ENCODE data around the gene NHSL1.

DNA sequence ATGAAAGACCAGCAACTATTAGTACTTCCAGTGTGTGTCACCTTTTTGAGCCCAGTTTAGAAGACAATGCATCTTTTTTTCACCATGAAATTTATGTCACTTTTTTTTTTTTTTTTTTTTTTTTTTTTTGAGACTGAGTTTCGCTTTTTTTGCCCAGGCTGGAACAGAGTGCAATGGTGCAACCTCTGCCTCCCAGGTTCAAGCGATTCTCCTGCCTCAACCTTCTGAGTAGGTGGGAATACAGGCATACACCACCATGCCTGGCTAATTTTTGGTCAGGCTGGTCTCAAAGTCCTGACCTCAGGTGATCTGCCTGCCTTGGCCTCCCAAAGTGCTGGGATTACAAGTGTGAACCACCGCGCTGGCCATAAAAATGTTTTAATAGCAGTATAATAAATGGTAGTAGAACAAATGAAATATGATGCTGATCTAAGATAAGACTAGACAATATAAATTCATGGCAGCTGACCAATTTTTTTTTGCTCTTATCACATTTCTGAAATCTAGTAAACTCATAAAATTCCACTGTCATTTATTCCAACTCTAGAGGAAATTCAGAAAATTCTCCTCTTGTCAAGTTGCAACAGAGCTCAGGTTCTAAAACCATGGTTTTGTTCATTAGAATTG is 21.3 kb downstream of the NHSL1 start:
- TF ChIP-seq, protein P1, sequence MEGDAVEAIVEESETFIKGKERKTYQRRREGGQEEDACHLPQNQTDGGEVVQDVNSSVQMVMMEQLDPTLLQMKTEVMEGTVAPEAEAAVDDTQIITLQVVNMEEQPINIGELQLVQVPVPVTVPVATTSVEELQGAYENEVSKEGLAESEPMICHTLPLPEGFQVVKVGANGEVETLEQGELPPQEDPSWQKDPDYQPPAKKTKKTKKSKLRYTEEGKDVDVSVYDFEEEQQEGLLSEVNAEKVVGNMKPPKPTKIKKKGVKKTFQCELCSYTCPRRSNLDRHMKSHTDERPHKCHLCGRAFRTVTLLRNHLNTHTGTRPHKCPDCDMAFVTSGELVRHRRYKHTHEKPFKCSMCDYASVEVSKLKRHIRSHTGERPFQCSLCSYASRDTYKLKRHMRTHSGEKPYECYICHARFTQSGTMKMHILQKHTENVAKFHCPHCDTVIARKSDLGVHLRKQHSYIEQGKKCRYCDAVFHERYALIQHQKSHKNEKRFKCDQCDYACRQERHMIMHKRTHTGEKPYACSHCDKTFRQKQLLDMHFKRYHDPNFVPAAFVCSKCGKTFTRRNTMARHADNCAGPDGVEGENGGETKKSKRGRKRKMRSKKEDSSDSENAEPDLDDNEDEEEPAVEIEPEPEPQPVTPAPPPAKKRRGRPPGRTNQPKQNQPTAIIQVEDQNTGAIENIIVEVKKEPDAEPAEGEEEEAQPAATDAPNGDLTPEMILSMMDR (IDR thresholded peaks at IDR 0.05; ENCODE audit: insufficient read depth, low read length, poor library complexity, severe bottlenecking), result no peak
- no peak for TF ChIP-seq EZH2phosphoT487 (conservative IDR thresholded peaks at IDR 0.05; ENCODE audit: low read length)
